Mucosa of descending colon (tissue), 3 donors: Measurements from ENCODE around the gene SETD2. TPM values are rescaled to one million over a fixed set of nuclear protein-coding genes. Genes with fewer than 3 reads are reported as not detected.

ENCODE experiments used
- ATAC-seq: fragments of 200-7000 bp; cut with Tn5 transposase; one replicate; pipeline ENCODE4 v1.9.1; 2020; ENCODE audit warnings: mild to moderate bottlenecking, moderate library complexity
- DNase-seq, 3 donors: peaks; one replicate each; pipeline ENCODE4 v3.0.0-alpha.2; 2020
- H3K36me3 ChIP-seq: fragments of 200-600 bp; one replicate; pipeline ENCODE4 v1.8.0; 2021; ENCODE audit warnings: low read depth, mild to moderate bottlenecking
- H3K4me1 ChIP-seq: fragments of 200-600 bp; one replicate; pipeline ENCODE4 v1.8.0; 2021; ENCODE audit warnings: low read depth, mild to moderate bottlenecking
- H3K4me3 ChIP-seq: fragments of 200-600 bp; one replicate; pipeline ENCODE4 v1.8.0; 2021; ENCODE audit warnings: mild to moderate bottlenecking
- H3K9me3 ChIP-seq: fragments of 200-600 bp; one replicate; pipeline ENCODE4 v1.8.0; 2021; ENCODE audit warnings: mild to moderate bottlenecking
- CTCF ChIP-seq: fragments of 200-600 bp; IDR thresholded peaks from one replicate; pipeline ENCODE4 v1.8.0; 2022; ENCODE audit warnings: antibody characterized with exemption, mild to moderate bottlenecking
- intact Hi-C, 2 donors: fragments of 100-400 bp; cut with DNase I in 1 of 2; cut with micrococcal nuclease in 1 of 2; formaldehyde crosslinking; loops; one replicate each; pipeline versions ENCODE4 v1.11.0 to v1.11.1; 2022; cut with DNase I, micrococcal nuclease
- total RNA-seq, 3 donors: library from RNA; stranded (reverse); fragmentation: NEBNext Ultra II Directional in 2 of 3; extraction: Animal tissue kit (Norgen Biotek cat#: 25700) in 2 of 3; gene quantifications; one replicate each; pipeline versions ENCODE4 v1.2.1 to v1.2.4, GENCODE V29; 2021 to 2023
- donor health status: DM: no; HTN: no; CAD: no; lungs with moderate emphysema.
- donor health status: DM: no; HTN: no; CAD: no.
- donor health status: DM: no; HTN: yes; CAD: no.

SETD2 gene
- total RNA-seq, 3 donors from 2014 or later = 41.5 to 71.1 (median 50.4) TPM

- intact Hi-C loops = no loop called here
- no peaks in the 10 kb centered on the region for H3K4me1 ChIP-seq
- no peaks in the 10 kb centered on the region for H3K36me3 ChIP-seq
- no peak for TF ChIP-seq CTCF
- DNase-seq (no peak), ATAC-seq (no peak)
- no peak overlapping the region for H3K4me3 ChIP-seq
- no peaks in the 10 kb centered on the region for H3K9me3 ChIP-seq
Measured at GRCh38 chr3:47089630-47090029, 74.3 kb downstream of the SETD2 start.

GRCh38 chr3:47086071-47086470, 77.8 kb downstream of the SETD2 start:
- Histone ChIP-seq H3K4me3 (no peak overlapping the region), H3K36me3 (no peaks in the 10 kb centered on the region), H3K4me1 (no peaks in the 10 kb centered on the region), H3K9me3 (no peaks in the 10 kb centered on the region)
- ATAC-seq (no peak), DNase-seq (no peak)
- no peak for TF ChIP-seq CTCF
- intact Hi-C loops = no loop called here

- no peak for TF ChIP-seq CTCF
- intact Hi-C loops = no loop called here
- Histone ChIP-seq H3K4me1 (no peaks in the 10 kb centered on the region), H3K9me3 (no peaks in the 10 kb centered on the region), H3K36me3 (no peaks in the 10 kb centered on the region), H3K4me3 (no peak overlapping the region)
- ATAC-seq (peak; percentile 33), DNase-seq (no peak)
Measured at GRCh38 chr3:47083786-47084185, 80.1 kb downstream of the SETD2 start.

- no peak for TF ChIP-seq CTCF
- H3K9me3 ChIP-seq = no peaks in the 10 kb centered on the region
- H3K36me3 ChIP-seq = no peaks in the 10 kb centered on the region
- intact Hi-C loops = no loop called here
- no peak overlapping the region for H3K4me3 ChIP-seq
- peak; percentile 16 for ATAC-seq
- DNase-seq = no peak
- no peaks in the 10 kb centered on the region for H3K4me1 ChIP-seq
Measured at GRCh38 chr3:47082519-47082918, 81.4 kb downstream of the SETD2 start.

GRCh38 chr3:47079432-47079831, 84.5 kb downstream of the SETD2 start:
- no peaks in the 10 kb centered on the region for H3K4me1 ChIP-seq
- DNase-seq = no peak
- no peaks in the 10 kb centered on the region for H3K9me3 ChIP-seq
- no peak overlapping the region for H3K4me3 ChIP-seq
- no peak for TF ChIP-seq CTCF
- no peak for ATAC-seq
- H3K36me3 ChIP-seq = no peaks in the 10 kb centered on the region
- intact Hi-C loops = no loop called here

GRCh38 chr3:47073685-47074084, 90.2 kb downstream of the SETD2 start:
- intact Hi-C loops = no loop called here
- Histone ChIP-seq H3K4me1 (no peaks in the 10 kb centered on the region), H3K36me3 (no peaks in the 10 kb centered on the region), H3K4me3 (no peak overlapping the region), H3K9me3 (no peaks in the 10 kb centered on the region)
- TF ChIP-seq CTCF = no peak
- no peak for ATAC-seq
- DNase-seq = no peak
